ENCODE results near the gene GARS1.

- TF ChIP-seq, protein P1, sequence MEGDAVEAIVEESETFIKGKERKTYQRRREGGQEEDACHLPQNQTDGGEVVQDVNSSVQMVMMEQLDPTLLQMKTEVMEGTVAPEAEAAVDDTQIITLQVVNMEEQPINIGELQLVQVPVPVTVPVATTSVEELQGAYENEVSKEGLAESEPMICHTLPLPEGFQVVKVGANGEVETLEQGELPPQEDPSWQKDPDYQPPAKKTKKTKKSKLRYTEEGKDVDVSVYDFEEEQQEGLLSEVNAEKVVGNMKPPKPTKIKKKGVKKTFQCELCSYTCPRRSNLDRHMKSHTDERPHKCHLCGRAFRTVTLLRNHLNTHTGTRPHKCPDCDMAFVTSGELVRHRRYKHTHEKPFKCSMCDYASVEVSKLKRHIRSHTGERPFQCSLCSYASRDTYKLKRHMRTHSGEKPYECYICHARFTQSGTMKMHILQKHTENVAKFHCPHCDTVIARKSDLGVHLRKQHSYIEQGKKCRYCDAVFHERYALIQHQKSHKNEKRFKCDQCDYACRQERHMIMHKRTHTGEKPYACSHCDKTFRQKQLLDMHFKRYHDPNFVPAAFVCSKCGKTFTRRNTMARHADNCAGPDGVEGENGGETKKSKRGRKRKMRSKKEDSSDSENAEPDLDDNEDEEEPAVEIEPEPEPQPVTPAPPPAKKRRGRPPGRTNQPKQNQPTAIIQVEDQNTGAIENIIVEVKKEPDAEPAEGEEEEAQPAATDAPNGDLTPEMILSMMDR (IDR thresholded peaks at IDR 0.05), result no peak
- TF ChIP-seq POLR2A (IDR thresholded peaks at IDR 0.05), result no peak
- TF ChIP-seq POLR2AphosphoS5 (IDR thresholded peaks at IDR 0.05; ENCODE audit: insufficient read depth in 1 of 2, low read depth in 1 of 2), result no peak
These were observed 48.1 kb upstream of the GARS1 start for GRCh38 chr7:30546596-30546995.
